ENCODE results near the gene SEH1L.

SEH1L gene

GRCh38 chr18:13036622-13037320 is 89.0 kb downstream of the SEH1L start:
- Histone ChIP-seq H3K79me2 (ENCODE audit: insufficient read depth, low read length) (peaks cover 6% of the 10 kb centered on the region; the same call in 1 of the 2 replicates), H3K4me2 (ENCODE audit: low read depth, low read length, poor library complexity, severe bottlenecking) (no peak overlapping the region), H3K4me1 (ENCODE audit: insufficient read depth, low read length, poor library complexity, severe bottlenecking) (no peaks in the 10 kb centered on the region), H3K36me3 (ENCODE audit: insufficient read depth, low read length) (peaks cover 64% of the 10 kb centered on the region), H3K9me2 (replicated peaks; ENCODE audit: low read depth, low read length) (no peaks in the 10 kb centered on the region), H3K27me3 (ENCODE audit: insufficient read depth, low read length, poor library complexity, severe bottlenecking) (no peaks in the 10 kb centered on the region), H2AFZ (ENCODE audit: low read length) (no peak overlapping the region), H3F3A (ENCODE audit: low read depth) (no peaks in the 10 kb centered on the region), H3K9ac (ENCODE audit: low read depth, low read length, poor library complexity, severe bottlenecking) (no peak overlapping the region), H3K4me3 (ENCODE audit: low read length, poor library complexity, severe bottlenecking) (no peak overlapping the region), H3K9me3 (ENCODE audit: insufficient read depth, low read depth, low read length) (no peaks in the 10 kb centered on the region), H4K20me1 (ENCODE audit: insufficient read depth, low read length, poor library complexity, severe bottlenecking) (no peaks in the 10 kb centered on the region)
- TF ChIP-seq EZH2phosphoT487 (IDR thresholded peaks at IDR 0.05; ENCODE audit: borderline replicate concordance) (no peak), CTCF (conservative IDR thresholded peaks at IDR 0.05; ENCODE audit: low read length) (no peak)
